Measurements from ENCODE around the gene MYH11.

- TF ChIP-seq CTCF (optimal IDR thresholded peaks at IDR 0.05 in 1 of 3, IDR thresholded peaks at IDR 0.05 in 1 of 3, conservative IDR thresholded peaks at IDR 0.05 in 1 of 3; ENCODE audit: extremely low read depth in 1 of 3, insufficient read depth in 2 of 3, low read length in 3 of 3), result no peak
- no peak for TF ChIP-seq EZH2 (IDR thresholded peaks at IDR 0.05; ENCODE audit: low read length)
Observed at GRCh38 chr16:15747937-15748336, 108.9 kb downstream of the MYH11 start.
